ENCODE measurements around the gene NPFFR1. TPM values are rescaled to one million over a fixed set of nuclear protein-coding genes. Genes with fewer than 3 reads are reported as not detected.

NPFFR1 gene
- total and polyA plus RNA-seq, 10 of the 15 experiments (the other 5 are each of a cell fraction or from before 2014, with no cell fraction given): 0.03 TPM; not detected in 9

DNA sequence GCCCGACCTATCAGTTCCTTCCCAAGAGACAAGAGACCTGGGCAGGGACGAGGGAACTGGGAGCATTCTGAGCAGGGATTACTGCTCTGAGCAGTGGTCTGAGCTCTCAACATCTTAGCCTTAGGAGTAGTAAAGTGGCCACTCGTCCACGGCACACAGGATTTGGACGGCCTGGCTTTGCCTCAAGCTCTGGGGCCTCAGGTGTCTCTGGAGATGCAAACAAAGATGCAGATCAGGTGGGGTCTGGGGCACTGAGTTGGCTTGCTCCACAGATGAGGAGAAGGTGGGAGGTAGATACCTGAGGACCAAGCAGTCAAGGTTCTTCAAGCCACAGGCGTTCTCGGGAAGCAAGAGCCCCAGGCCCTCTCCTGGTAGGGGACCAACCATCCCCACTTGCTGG lies 16.1 kb upstream of the NPFFR1 start:
- H3K4me3 ChIP-seq: no peak overlapping the region
- ChIA-PET SMC1A (ENCODE audit: uncharacterized antibody, unreplicated experiment) (interaction anchor here (1.0 to 1.1 kb wide), 3 partner anchors 10 to 57 kb away, joined by 3 to 4 read pairs (median 3); no protein-coding TSS in a partner anchor), RAD21 (ENCODE audit: unreplicated experiment) (interaction anchor here (0.7 kb wide), 1 partner anchor 10 kb away, joined by 3 read pairs; no protein-coding TSS in a partner anchor), CTCF (interaction anchor here (2.6 kb wide), 1 partner anchor 28 kb away, joined by 18 read pairs; no protein-coding TSS in a partner anchor), POLR2A (no interaction called here)
- TF ChIP-seq FOXK2 (IDR thresholded peaks at IDR 0.05) (no peak), ZZZ3 (IDR thresholded peaks at IDR 0.05; ENCODE audit: control insufficient read depth, insufficient read length, low read depth) (no peak), IRF4 (IDR thresholded peaks at IDR 0.05; ENCODE audit: low read depth, low read length) (no peak)
- TF ChIP-seq, protein P1, sequence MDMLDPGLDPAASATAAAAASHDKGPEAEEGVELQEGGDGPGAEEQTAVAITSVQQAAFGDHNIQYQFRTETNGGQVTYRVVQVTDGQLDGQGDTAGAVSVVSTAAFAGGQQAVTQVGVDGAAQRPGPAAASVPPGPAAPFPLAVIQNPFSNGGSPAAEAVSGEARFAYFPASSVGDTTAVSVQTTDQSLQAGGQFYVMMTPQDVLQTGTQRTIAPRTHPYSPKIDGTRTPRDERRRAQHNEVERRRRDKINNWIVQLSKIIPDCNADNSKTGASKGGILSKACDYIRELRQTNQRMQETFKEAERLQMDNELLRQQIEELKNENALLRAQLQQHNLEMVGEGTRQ (IDR thresholded peaks at IDR 0.05; ENCODE audit: borderline replicate concordance, low read depth, low read length): no peak
- TF ChIP-seq, protein P2, sequence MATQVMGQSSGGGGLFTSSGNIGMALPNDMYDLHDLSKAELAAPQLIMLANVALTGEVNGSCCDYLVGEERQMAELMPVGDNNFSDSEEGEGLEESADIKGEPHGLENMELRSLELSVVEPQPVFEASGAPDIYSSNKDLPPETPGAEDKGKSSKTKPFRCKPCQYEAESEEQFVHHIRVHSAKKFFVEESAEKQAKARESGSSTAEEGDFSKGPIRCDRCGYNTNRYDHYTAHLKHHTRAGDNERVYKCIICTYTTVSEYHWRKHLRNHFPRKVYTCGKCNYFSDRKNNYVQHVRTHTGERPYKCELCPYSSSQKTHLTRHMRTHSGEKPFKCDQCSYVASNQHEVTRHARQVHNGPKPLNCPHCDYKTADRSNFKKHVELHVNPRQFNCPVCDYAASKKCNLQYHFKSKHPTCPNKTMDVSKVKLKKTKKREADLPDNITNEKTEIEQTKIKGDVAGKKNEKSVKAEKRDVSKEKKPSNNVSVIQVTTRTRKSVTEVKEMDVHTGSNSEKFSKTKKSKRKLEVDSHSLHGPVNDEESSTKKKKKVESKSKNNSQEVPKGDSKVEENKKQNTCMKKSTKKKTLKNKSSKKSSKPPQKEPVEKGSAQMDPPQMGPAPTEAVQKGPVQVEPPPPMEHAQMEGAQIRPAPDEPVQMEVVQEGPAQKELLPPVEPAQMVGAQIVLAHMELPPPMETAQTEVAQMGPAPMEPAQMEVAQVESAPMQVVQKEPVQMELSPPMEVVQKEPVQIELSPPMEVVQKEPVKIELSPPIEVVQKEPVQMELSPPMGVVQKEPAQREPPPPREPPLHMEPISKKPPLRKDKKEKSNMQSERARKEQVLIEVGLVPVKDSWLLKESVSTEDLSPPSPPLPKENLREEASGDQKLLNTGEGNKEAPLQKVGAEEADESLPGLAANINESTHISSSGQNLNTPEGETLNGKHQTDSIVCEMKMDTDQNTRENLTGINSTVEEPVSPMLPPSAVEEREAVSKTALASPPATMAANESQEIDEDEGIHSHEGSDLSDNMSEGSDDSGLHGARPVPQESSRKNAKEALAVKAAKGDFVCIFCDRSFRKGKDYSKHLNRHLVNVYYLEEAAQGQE (IDR thresholded peaks at IDR 0.05; ENCODE audit: low read depth, low read length): no peak
- TF ChIP-seq, protein P3, sequence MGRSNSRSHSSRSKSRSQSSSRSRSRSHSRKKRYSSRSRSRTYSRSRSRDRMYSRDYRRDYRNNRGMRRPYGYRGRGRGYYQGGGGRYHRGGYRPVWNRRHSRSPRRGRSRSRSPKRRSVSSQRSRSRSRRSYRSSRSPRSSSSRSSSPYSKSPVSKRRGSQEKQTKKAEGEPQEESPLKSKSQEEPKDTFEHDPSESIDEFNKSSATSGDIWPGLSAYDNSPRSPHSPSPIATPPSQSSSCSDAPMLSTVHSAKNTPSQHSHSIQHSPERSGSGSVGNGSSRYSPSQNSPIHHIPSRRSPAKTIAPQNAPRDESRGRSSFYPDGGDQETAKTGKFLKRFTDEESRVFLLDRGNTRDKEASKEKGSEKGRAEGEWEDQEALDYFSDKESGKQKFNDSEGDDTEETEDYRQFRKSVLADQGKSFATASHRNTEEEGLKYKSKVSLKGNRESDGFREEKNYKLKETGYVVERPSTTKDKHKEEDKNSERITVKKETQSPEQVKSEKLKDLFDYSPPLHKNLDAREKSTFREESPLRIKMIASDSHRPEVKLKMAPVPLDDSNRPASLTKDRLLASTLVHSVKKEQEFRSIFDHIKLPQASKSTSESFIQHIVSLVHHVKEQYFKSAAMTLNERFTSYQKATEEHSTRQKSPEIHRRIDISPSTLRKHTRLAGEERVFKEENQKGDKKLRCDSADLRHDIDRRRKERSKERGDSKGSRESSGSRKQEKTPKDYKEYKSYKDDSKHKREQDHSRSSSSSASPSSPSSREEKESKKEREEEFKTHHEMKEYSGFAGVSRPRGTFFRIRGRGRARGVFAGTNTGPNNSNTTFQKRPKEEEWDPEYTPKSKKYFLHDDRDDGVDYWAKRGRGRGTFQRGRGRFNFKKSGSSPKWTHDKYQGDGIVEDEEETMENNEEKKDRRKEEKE (IDR thresholded peaks at IDR 0.05): no peak
- TF ChIP-seq, protein P4, sequence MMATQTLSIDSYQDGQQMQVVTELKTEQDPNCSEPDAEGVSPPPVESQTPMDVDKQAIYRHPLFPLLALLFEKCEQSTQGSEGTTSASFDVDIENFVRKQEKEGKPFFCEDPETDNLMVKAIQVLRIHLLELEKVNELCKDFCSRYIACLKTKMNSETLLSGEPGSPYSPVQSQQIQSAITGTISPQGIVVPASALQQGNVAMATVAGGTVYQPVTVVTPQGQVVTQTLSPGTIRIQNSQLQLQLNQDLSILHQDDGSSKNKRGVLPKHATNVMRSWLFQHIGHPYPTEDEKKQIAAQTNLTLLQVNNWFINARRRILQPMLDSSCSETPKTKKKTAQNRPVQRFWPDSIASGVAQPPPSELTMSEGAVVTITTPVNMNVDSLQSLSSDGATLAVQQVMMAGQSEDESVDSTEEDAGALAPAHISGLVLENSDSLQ (IDR thresholded peaks at IDR 0.05): no peak
- 80% methylated on average over 7 of the region's 7 CpGs for WGBS (ENCODE audit: insufficient coverage, insufficient replicate concordance, low lambda C conversion rate, missing lambda C conversion rate)
- peaks cover 0 to 3% of the 10 kb centered on the region in 2 experiments; a peak in 2 of 4 replicates for H3K36me3 ChIP-seq (ENCODE audit: control insufficient read depth in 2 of 2, insufficient read depth in 2 of 2, low read length in 1 of 2)
- no peak overlapping the region for H3K27ac ChIP-seq (ENCODE audit: control insufficient read depth, insufficient read depth)
- in situ Hi-C loops (cut with MboI) (no loop called here), intact Hi-C loops (cut with micrococcal nuclease; ENCODE audit: unreplicated experiment) (no loop called here)
- H3K27me3 ChIP-seq (replicated peaks in 1 of 2; ENCODE audit: control insufficient read depth in 2 of 2, insufficient read depth in 2 of 2, low read length in 1 of 2): no peaks in the 10 kb centered on the region
- no peaks in the 10 kb centered on the region for H3K79me2 ChIP-seq (ENCODE audit: control insufficient read depth, insufficient read depth, low read length)
- BruUV-seq (replicated peaks): no TSS peak
- no peaks in the 10 kb centered on the region for H4K20me1 ChIP-seq (ENCODE audit: control insufficient read depth, insufficient read depth)
- DNase-seq (ENCODE audit: low read depth, low spot score) (no peak), FAIRE-seq (no peak), ATAC-seq (no peak)
- no peak overlapping the region for H3K4me2 ChIP-seq (ENCODE audit: control insufficient read depth, insufficient read depth)
- H3K9ac ChIP-seq (ENCODE audit: control insufficient read depth, insufficient read depth, low read length): no peak overlapping the region
- H3K4me1 ChIP-seq (ENCODE audit: control insufficient read depth, insufficient read depth, low read length): no peaks in the 10 kb centered on the region
- no peaks in the 10 kb centered on the region for H3K9me3 ChIP-seq (replicated peaks; ENCODE audit: control insufficient read depth, insufficient read depth, low read length)
- no peak overlapping the region for H2AFZ ChIP-seq (ENCODE audit: control insufficient read depth, low read depth, low read length)
